Measurements from ENCODE around the gene CECR2. TPM values are rescaled to one million over a fixed set of nuclear protein-coding genes. Genes with fewer than 3 reads are reported as not detected.

CECR2 gene
- total RNA-seq = not detected
- polyA plus RNA-seq = not detected

DNA sequence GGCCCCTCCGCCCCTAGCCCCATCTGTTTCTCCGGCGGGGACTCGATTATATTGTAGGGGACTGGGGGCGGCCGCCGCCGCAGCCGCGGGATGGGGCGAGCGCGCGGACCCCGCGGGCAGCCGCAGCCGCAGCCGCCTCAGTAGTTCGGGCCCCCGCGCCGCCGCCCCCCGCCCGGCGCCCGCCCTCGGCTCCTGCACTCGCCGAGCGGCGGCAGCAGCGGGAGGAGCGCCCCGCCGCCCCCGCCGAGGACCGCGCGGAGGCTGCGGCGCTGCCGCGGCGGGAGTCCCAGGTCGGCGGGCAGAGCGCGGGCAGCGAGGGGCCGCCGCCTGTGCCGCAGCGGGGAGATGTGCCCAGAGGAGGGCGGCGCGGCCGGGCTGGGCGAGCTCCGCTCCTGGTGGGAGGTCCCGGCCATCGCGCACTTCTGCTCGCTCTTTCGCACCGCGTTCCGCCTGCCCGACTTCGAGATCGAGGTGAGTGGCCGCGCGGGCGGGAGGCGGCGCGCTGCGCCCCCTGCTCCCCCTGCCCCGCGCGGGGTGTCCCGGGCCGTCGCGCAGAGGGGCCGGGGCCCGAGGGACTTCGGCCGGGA, at the start of gene CECR2:
Gene CECR2 (plus strand): TSS at position 22 of the 587 bp plus-strand sequence. CDS start 324 bp downstream, at position 346.
- ChIA-PET POLR2A (ENCODE audit: partially characterized antibody) (no interaction called here), CTCF (ENCODE audit: partially characterized antibody) (interaction anchor here (1.4 kb wide), 1 partner anchor 198 kb away, joined by 4 read pairs; no protein-coding TSS in a partner anchor)
- Histone ChIP-seq H3K36me3 (ENCODE audit: insufficient read depth, low read length) (no peaks in the 10 kb centered on the region), H3K4me3 (ENCODE audit: low read length in 2 of 2) (peak within 1 kb of the TSS; percentile 18 to 29), H3K9me3 (ENCODE audit: control insufficient read depth in 1 of 2, low read length in 2 of 2) (no peaks in the 10 kb centered on the region), H3K27ac (ENCODE audit: low read depth, low read length) (no peak within 1 kb of the TSS), H3K27me3 (ENCODE audit: insufficient read depth, low read length) (peaks cover 38% of the 10 kb centered on the region), H3K4me1 (ENCODE audit: insufficient read depth, low read length) (peaks cover 20% of the 10 kb centered on the region)
- Mint-ChIP-seq H3K27me3 (peaks cover 39 to 46% of the 10 kb centered on the region in 2 donors), H3K4me1 (peaks cover 20 to 34% (median 27%) of the 10 kb centered on the region in 4 donors), H3K9me3 (peaks cover 0 to 4% (median under 1%) of the 10 kb centered on the region in 8 donors), H3K27ac (peak within 1 kb of the TSS in 1 of 7 donors; percentile 31), H3K36me3 (no peaks in the 10 kb centered on the region), H3K4me3 (peak within 1 kb of the TSS; percentile 73 to 86 (median 80))
- peak in 2 of 5 donors; percentile 18 to 19 for DNase-seq
- intact Hi-C loops (cut with micrococcal nuclease) = loop anchor here (10.0 kb wide), 1 partner anchor 155 kb away; the partner anchor contains the start of gene ADA2

DNA sequence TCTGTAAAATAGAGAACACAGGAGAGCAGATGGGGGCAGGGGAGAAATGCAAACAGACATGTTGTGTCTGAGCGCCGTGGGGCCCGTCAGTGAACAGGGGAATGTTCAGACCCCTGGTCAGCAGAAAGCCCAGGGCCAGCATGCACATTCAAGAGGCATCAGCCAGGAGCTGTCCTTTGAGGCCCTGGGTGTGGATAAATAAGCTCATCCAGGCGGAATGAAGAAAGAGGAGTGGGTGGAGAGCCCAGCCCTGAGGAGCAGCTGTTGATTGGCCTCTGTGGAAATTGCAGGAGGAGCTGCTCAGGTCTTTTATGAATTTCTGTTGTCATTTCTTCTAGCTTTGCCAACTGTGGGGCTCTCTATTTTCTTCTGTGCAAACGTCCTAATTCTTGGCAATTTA, 49.7 kb upstream of the CECR2 start:
- Mint-ChIP-seq H3K36me3 (no peaks in the 10 kb centered on the region), H3K9me3 (no peaks in the 10 kb centered on the region), H3K27me3 (peaks cover 0 to 4% of the 10 kb centered on the region in 2 donors), H3K27ac (no peak overlapping the region), H3K4me3 (no peak overlapping the region), H3K4me1 (peaks cover 0 to 1% (median 0%) of the 10 kb centered on the region in 4 donors)
- Histone ChIP-seq H3K36me3 (ENCODE audit: insufficient read depth, low read length) (no peaks in the 10 kb centered on the region), H3K4me1 (ENCODE audit: insufficient read depth, low read length) (no peaks in the 10 kb centered on the region), H3K9me3 (ENCODE audit: control insufficient read depth in 1 of 2, low read length in 2 of 2) (no peaks in the 10 kb centered on the region), H3K4me3 (ENCODE audit: low read length in 2 of 2) (no peak overlapping the region), H3K27ac (ENCODE audit: low read depth, low read length) (no peak overlapping the region), H3K27me3 (ENCODE audit: insufficient read depth, low read length) (no peaks in the 10 kb centered on the region)
- ChIA-PET CTCF (ENCODE audit: partially characterized antibody) (interaction anchor here (1.4 kb wide), 1 partner anchor 114 kb away, joined by 4 read pairs; no protein-coding TSS in a partner anchor), POLR2A (ENCODE audit: partially characterized antibody) (no interaction called here)
- DNase-seq = no peak
- intact Hi-C loops (cut with micrococcal nuclease) = no loop called here

DNA sequence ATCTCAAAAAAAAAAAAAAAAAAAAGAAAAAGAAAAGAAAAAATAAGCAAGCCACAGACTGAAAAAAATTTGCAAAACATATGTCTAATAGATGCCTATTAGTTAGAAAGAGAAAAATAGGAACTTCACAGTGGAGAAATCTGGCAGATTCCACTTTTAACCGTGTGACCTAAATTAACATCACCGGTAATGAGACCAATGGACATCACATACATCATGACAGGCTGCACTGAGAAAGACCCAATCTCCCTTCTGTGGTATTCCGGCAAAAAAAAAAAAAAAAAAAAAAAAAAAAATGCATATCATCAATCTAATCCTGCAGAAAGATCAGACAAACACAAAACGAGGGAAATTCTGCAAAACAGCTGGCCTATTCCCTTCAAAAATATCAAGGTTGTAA, 46.7 kb upstream of the CECR2 start:
- POLR2A ChIA-PET (ENCODE audit: partially characterized antibody) = no interaction called here

DNA sequence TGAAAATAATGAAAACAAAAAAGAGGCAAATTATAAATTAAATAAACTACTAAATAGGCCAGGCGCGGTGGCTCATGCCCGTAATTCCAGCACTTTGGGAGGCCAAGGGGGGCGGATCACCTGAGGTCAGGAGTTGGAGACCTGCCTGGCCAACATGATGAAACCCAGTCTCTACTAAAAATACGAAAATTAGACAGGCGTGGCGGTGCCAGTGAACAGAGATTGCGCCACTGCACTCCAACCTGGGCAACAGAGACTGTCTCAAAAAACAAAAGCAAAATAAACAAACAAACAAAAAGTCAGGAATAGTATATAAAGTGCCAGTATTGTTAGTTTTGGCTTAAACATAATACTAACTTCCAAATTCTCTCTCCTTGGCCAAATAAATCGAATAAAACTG, 37.6 kb upstream of the CECR2 start:
- DNase-seq = no peak
- no peaks in the 10 kb centered on the region for H3K27me3 ChIP-seq (ENCODE audit: insufficient read depth, low read length)
- no peaks in the 10 kb centered on the region for H3K4me1 ChIP-seq (ENCODE audit: insufficient read depth, low read length)
- intact Hi-C loops (cut with micrococcal nuclease) = no loop called here
- ChIA-PET POLR2A (ENCODE audit: partially characterized antibody) (no interaction called here), CTCF (ENCODE audit: partially characterized antibody) (no interaction called here)
- no peaks in the 10 kb centered on the region for H3K9me3 ChIP-seq (ENCODE audit: control insufficient read depth in 1 of 2, low read length in 2 of 2)
- Mint-ChIP-seq H3K36me3 (no peaks in the 10 kb centered on the region), H3K9me3 (no peaks in the 10 kb centered on the region), H3K4me1 (no peaks in the 10 kb centered on the region), H3K4me3 (no peak overlapping the region), H3K27me3 (no peaks in the 10 kb centered on the region), H3K27ac (peak overlapping the region in 1 of 7 donors; percentile 57)
- no peaks in the 10 kb centered on the region for H3K36me3 ChIP-seq (ENCODE audit: insufficient read depth, low read length)
- H3K4me3 ChIP-seq (ENCODE audit: low read length in 2 of 2) = no peak overlapping the region
- no peak overlapping the region for H3K27ac ChIP-seq (ENCODE audit: low read depth, low read length)

More for the DNA sequence above, 46.7 kb upstream of the CECR2 start:
- Histone ChIP-seq H3K4me3 (ENCODE audit: low read length in 2 of 2) (no peak overlapping the region), H3K36me3 (ENCODE audit: insufficient read depth, low read length) (no peaks in the 10 kb centered on the region), H3K27ac (ENCODE audit: low read depth, low read length) (no peak overlapping the region), H3K4me1 (ENCODE audit: insufficient read depth, low read length) (no peaks in the 10 kb centered on the region), H3K27me3 (ENCODE audit: insufficient read depth, low read length) (no peaks in the 10 kb centered on the region), H3K9me3 (ENCODE audit: control insufficient read depth in 1 of 2, low read length in 2 of 2) (no peaks in the 10 kb centered on the region)
- Mint-ChIP-seq H3K36me3 (no peaks in the 10 kb centered on the region), H3K27me3 (peaks cover 3 to 4% of the 10 kb centered on the region in 2 donors), H3K4me1 (peaks cover 0 to 1% (median 0%) of the 10 kb centered on the region in 4 donors), H3K27ac (no peak overlapping the region), H3K9me3 (peaks cover 0 to 2% (median 0%) of the 10 kb centered on the region in 8 donors), H3K4me3 (no peak overlapping the region)
- DNase-seq = no peak
- CTCF ChIA-PET (ENCODE audit: partially characterized antibody) = no interaction called here
- intact Hi-C loops (cut with micrococcal nuclease) = no loop called here

DNA sequence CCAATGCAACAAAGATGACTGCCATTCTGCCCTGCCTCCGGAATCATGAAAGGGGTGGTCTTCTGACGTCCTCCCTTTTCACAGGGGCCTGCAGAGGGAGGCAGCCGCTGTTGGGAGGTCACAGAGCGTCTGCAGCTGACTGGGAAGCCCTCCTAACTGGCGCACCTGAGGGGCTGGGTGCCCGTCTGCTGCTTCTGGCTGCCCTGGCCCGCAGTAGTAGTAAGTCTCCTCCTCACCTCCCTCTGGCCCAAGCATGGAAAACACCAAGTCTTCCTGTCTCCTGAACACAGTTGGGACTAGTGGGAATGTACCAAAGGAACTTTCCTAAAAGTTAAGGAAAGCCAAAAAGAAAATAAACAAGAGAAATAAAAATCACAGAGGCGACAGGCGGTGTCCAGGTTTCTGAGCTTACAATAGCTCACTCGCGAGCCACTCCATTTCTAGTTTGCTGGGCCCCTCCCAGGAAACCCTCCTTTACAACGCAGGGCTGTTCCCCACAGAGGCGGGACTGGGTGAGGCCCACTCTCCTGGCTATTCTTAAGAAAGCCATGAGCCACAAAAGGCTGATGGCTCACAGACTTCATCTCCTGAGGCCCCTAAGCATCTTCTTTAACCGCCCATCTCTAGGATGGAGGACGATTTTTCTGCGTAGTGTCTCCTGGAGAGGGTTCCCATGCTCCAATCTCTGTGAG, 37.0 kb upstream of the CECR2 start:
- Mint-ChIP-seq H3K36me3 (no peaks in the 10 kb centered on the region), H3K4me1 (no peaks in the 10 kb centered on the region), H3K9me3 (no peaks in the 10 kb centered on the region), H3K27ac (peak overlapping the region in 1 of 7 donors; percentile 57), H3K27me3 (no peaks in the 10 kb centered on the region), H3K4me3 (no peak overlapping the region)
- CTCF ChIA-PET (ENCODE audit: partially characterized antibody) = no interaction called here
- intact Hi-C loops (cut with micrococcal nuclease) = no loop called here
- Histone ChIP-seq H3K27me3 (ENCODE audit: insufficient read depth, low read length) (no peaks in the 10 kb centered on the region), H3K27ac (ENCODE audit: low read depth, low read length) (no peak overlapping the region), H3K4me3 (ENCODE audit: low read length in 2 of 2) (no peak overlapping the region), H3K9me3 (ENCODE audit: control insufficient read depth in 1 of 2, low read length in 2 of 2) (no peaks in the 10 kb centered on the region), H3K4me1 (ENCODE audit: insufficient read depth, low read length) (no peaks in the 10 kb centered on the region), H3K36me3 (ENCODE audit: insufficient read depth, low read length) (no peaks in the 10 kb centered on the region)
- POLR2A ChIA-PET (ENCODE audit: partially characterized antibody) = no interaction called here
- no peak for DNase-seq

DNA sequence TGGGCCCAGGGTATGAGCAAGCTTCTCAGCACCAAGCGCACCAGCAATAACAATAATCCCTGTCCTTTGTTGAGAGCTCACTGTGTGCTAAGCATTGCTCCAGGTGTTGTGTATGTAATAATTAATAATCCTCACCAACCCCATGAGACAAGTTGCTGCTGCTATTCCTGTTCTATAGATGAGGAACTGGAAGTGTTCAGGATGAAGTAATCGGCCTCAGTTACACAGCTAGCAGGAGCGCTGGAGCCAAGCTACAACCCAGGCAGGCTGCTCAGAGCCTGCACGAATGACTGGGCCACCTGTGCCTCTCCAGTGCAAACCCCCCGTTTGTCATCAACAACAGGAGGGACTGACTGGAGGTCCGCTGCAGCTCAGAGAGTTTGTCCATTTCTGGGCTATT, 35.2 kb upstream of the CECR2 start:
- intact Hi-C loops (cut with micrococcal nuclease) = no loop called here
- POLR2A ChIA-PET (ENCODE audit: partially characterized antibody) = no interaction called here
- H3K4me3 ChIP-seq (ENCODE audit: low read length in 2 of 2) = no peak overlapping the region
- no peak for DNase-seq
- Mint-ChIP-seq H3K27me3 (peaks cover 0 to under 1% of the 10 kb centered on the region in 2 donors), H3K4me1 (no peaks in the 10 kb centered on the region), H3K36me3 (no peaks in the 10 kb centered on the region), H3K27ac (no peak overlapping the region), H3K9me3 (no peaks in the 10 kb centered on the region), H3K4me3 (no peak overlapping the region)
- H3K36me3 ChIP-seq (ENCODE audit: insufficient read depth, low read length) = no peaks in the 10 kb centered on the region
- H3K27me3 ChIP-seq (ENCODE audit: insufficient read depth, low read length) = no peaks in the 10 kb centered on the region
- no peak overlapping the region for H3K27ac ChIP-seq (ENCODE audit: low read depth, low read length)
- CTCF ChIA-PET (ENCODE audit: partially characterized antibody) = no interaction called here
- H3K9me3 ChIP-seq (ENCODE audit: control insufficient read depth in 1 of 2, low read length in 2 of 2) = no peaks in the 10 kb centered on the region
- no peaks in the 10 kb centered on the region for H3K4me1 ChIP-seq (ENCODE audit: insufficient read depth, low read length)

DNA sequence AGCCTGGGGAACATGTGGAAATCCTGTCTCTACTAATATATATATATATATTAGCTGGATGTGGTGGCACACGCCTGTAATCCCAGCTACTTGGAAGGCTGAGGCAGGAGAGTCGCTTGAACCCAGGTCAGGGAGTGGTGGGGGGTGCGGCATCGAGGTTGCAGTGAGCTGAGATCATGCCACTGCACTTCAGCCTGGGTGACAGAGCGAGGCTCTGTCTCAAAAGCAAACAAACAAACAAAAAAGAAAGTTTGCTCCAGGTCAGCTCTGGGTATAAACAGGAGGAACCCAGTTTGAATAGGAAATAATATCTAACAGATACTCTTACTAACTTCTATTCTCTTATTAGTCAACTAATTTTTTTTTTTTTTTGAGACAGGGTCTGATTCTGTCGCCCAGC, 34.3 kb upstream of the CECR2 start:
- no peaks in the 10 kb centered on the region for H3K36me3 Mint-ChIP-seq
- H3K27ac ChIP-seq (ENCODE audit: low read depth, low read length) = no peak overlapping the region
- no peak overlapping the region for H3K4me3 ChIP-seq (ENCODE audit: low read length in 2 of 2)
- H3K9me3 ChIP-seq (ENCODE audit: control insufficient read depth in 1 of 2, low read length in 2 of 2) = no peaks in the 10 kb centered on the region
- DNase-seq = no peak
- H3K27me3 Mint-ChIP-seq = peaks cover 0 to 3% of the 10 kb centered on the region in 2 donors
- intact Hi-C loops (cut with micrococcal nuclease) = no loop called here
- H3K9me3 Mint-ChIP-seq = no peaks in the 10 kb centered on the region
- POLR2A ChIA-PET (ENCODE audit: partially characterized antibody) = no interaction called here
- no peak overlapping the region for H3K4me3 Mint-ChIP-seq
- no peaks in the 10 kb centered on the region for H3K4me1 Mint-ChIP-seq
- CTCF ChIA-PET (ENCODE audit: partially characterized antibody) = no interaction called here
- H3K36me3 ChIP-seq (ENCODE audit: insufficient read depth, low read length) = no peaks in the 10 kb centered on the region
- H3K27ac Mint-ChIP-seq = peak overlapping the region in 1 of 7 donors; percentile 4
- no peaks in the 10 kb centered on the region for H3K4me1 ChIP-seq (ENCODE audit: insufficient read depth, low read length)
- no peaks in the 10 kb centered on the region for H3K27me3 ChIP-seq (ENCODE audit: insufficient read depth, low read length)

All from CD4-positive, alpha-beta memory T cell (primary cell).